ENCODE results near the gene TAS2R50. TPM values are rescaled to one million over a fixed set of nuclear protein-coding genes. Genes with fewer than 3 reads are reported as not detected.

TAS2R50 gene
- total and polyA plus RNA-seq, 4 donors: 0.89 to 7.8 TPM; not detected in 2

GRCh38 chr12:10968765-10969456 is 17.8 kb downstream of the TAS2R50 start:
- no peaks in the 10 kb centered on the region for H3K9me3 ChIP-seq (ENCODE audit: control insufficient read depth in 4 of 4, low read length in 3 of 4)
- H3K36me3 ChIP-seq (ENCODE audit: control insufficient read depth in 4 of 4, insufficient read depth in 3 of 4, low read depth in 1 of 4, low read length in 3 of 4): no peaks in the 10 kb centered on the region
- no peak for DNase-seq (ENCODE audit: low spot score)
- no peak overlapping the region for H3K9ac ChIP-seq (ENCODE audit: low read depth in 1 of 2, low read length in 2 of 2)
- no peaks in the 10 kb centered on the region for H3K27me3 ChIP-seq (ENCODE audit: control insufficient read depth in 4 of 4, insufficient read depth in 4 of 4, low read length in 3 of 4)
- H3K27ac ChIP-seq (ENCODE audit: low read depth in 1 of 2, low read length in 2 of 2): no peak overlapping the region
- peak in 1 of 2 donors; percentile 32 for TF ChIP-seq JUND (IDR thresholded peaks at IDR 0.05)
- peak in 1 of 2 donors; percentile 37 for TF ChIP-seq RXRA (IDR thresholded peaks at IDR 0.05)
- peak; percentile 14 for TF ChIP-seq SP1 (IDR thresholded peaks at IDR 0.05)
- peak; percentile 10 for TF ChIP-seq NR2F2 (IDR thresholded peaks at IDR 0.05)
- TF ChIP-seq ZBTB33 (IDR thresholded peaks at IDR 0.05): no peak
- no peak for TF ChIP-seq EGR1 (IDR thresholded peaks at IDR 0.05; ENCODE audit: low read depth in 2 of 2)
- peak; percentile 68 to 74 for TF ChIP-seq HNF4A (conservative IDR thresholded peaks at IDR 0.05)
- TF ChIP-seq GABPA (IDR thresholded peaks at IDR 0.05 in 1 of 2, conservative IDR thresholded peaks at IDR 0.05 in 1 of 2): no peak
- TF ChIP-seq FOXA1 (IDR thresholded peaks at IDR 0.05): no peak
- peak; percentile 15 to 49 for TF ChIP-seq RAD21 (IDR thresholded peaks at IDR 0.05)
- peak; percentile 29 for TF ChIP-seq HNF4G (IDR thresholded peaks at IDR 0.05)
- H3K4me3 ChIP-seq (ENCODE audit: low read depth in 1 of 3, low read length in 3 of 3): no peak overlapping the region
- H3K4me1 ChIP-seq (ENCODE audit: control insufficient read depth in 4 of 4, insufficient read depth in 4 of 4, low read length in 3 of 4): peaks cover 0 to 5% (median 3%) of the 10 kb centered on the region in 4 donors
- 66% methylated on average over 15 of the region's 15 CpGs for WGBS

DNA sequence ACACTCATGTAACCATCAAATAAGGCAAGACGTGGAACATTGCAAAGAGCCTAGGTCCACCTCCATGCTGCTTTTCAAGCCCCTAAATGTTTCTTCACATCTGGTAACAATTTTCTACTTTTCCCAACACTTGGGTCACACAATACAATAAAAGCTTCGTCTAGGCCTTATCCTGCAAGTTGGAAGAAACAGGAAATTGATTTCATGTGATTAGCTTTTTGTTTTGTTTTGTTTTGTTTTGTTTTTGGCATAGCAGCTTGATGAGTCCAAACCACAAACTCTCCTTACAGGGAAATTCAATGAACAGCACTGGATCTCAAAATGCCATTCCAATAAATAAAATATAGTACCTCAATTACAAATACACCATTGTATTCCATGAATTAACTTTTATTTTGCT is 19.3 kb downstream of the TAS2R50 start:
- no peaks in the 10 kb centered on the region for H3K27me3 ChIP-seq (ENCODE audit: control insufficient read depth in 4 of 4, insufficient read depth in 4 of 4, low read length in 3 of 4)
- peaks cover 0 to 5% (median 3%) of the 10 kb centered on the region in 4 donors for H3K4me1 ChIP-seq (ENCODE audit: control insufficient read depth in 4 of 4, insufficient read depth in 4 of 4, low read length in 3 of 4)
- TF ChIP-seq SP1 (IDR thresholded peaks at IDR 0.05) (no peak), FOXA1 (IDR thresholded peaks at IDR 0.05) (no peak), RXRA (IDR thresholded peaks at IDR 0.05) (no peak), RAD21 (IDR thresholded peaks at IDR 0.05) (no peak), GABPA (IDR thresholded peaks at IDR 0.05 in 1 of 2, conservative IDR thresholded peaks at IDR 0.05 in 1 of 2) (no peak), REST (IDR thresholded peaks at IDR 0.05) (no peak), ZBTB33 (IDR thresholded peaks at IDR 0.05) (no peak), TAF1 (conservative IDR thresholded peaks at IDR 0.05) (no peak)
- no peak for DNase-seq (ENCODE audit: low spot score)
- no peaks in the 10 kb centered on the region for H3K36me3 ChIP-seq (ENCODE audit: control insufficient read depth in 4 of 4, insufficient read depth in 3 of 4, low read depth in 1 of 4, low read length in 3 of 4)
- H3K4me3 ChIP-seq (ENCODE audit: low read depth in 1 of 3, low read length in 3 of 3): no peak overlapping the region
- no peak overlapping the region for H3K9ac ChIP-seq (ENCODE audit: low read depth in 1 of 2, low read length in 2 of 2)
- H3K27ac ChIP-seq (ENCODE audit: low read depth in 1 of 2, low read length in 2 of 2): no peak overlapping the region
- H3K9me3 ChIP-seq (ENCODE audit: control insufficient read depth in 4 of 4, low read length in 3 of 4): no peaks in the 10 kb centered on the region
- WGBS: 83% methylated on average over 2 of the region's 2 CpGs
